Mesenchymal stem cell (in vitro differentiated cells and primary cell): ENCODE data around the gene RPS6KB1.
A peak's percentile ranks its signal among the peaks of the same experiment; 100 is the strongest.

Source experiments
- DNase-seq: peaks from one replicate; pipeline ENCODE4 v3.0.0-alpha.2; 2013
- H2AFZ ChIP-seq: one replicate; pipeline ENCODE4 v1.6.1; 2013; ENCODE audit warnings: low read depth, mild to moderate bottlenecking, control low read depth, inconsistent platforms, low read length, moderate library complexity
- H2AK5ac ChIP-seq: 2 replicates; pipeline ENCODE4 v1.6.1; 2013; ENCODE audit warnings: low read length, moderate library complexity, mild to moderate bottlenecking, inconsistent platforms; ENCODE audit not compliant: severe bottlenecking
- H2BK120ac ChIP-seq: one replicate; pipeline ENCODE4 v1.6.1; 2013; ENCODE audit warnings: low read depth, mild to moderate bottlenecking, inconsistent platforms, low read length, moderate library complexity
- H2BK12ac ChIP-seq, 2 experiments: one replicate each; pipeline ENCODE4 v1.6.1; 2013; ENCODE audit warnings: inconsistent platforms in 2 of 2, low read length in 2 of 2, mild to moderate bottlenecking in 2 of 2, moderate library complexity in 2 of 2, control low read depth in 1 of 2
- H2BK15ac ChIP-seq: one replicate; pipeline ENCODE4 v1.6.1; 2013; ENCODE audit warnings: mild to moderate bottlenecking, low read depth, inconsistent platforms; ENCODE audit not compliant: poor library complexity, severe bottlenecking
- H2BK5ac ChIP-seq: 2 replicates; pipeline ENCODE4 v1.6.1; 2013; ENCODE audit warnings: low read depth, mild to moderate bottlenecking, low read length, control low read depth, inconsistent platforms; ENCODE audit not compliant: poor library complexity, severe bottlenecking
- H3K14ac ChIP-seq, 2 experiments: one replicate each; pipeline ENCODE4 v1.6.1; 2013; ENCODE audit warnings: inconsistent platforms in 2 of 2, low read length in 2 of 2, control low read depth in 1 of 2, mild to moderate bottlenecking in 1 of 2, moderate library complexity in 1 of 2
- H3K18ac ChIP-seq, 2 experiments: one replicate each; pipeline ENCODE4 v1.6.1; 2013; ENCODE audit warnings: inconsistent platforms in 2 of 2, low read length in 2 of 2, control low read depth in 1 of 2, low read depth in 1 of 2, mild to moderate bottlenecking in 1 of 2
- H3K23ac ChIP-seq, 2 experiments: one replicate each; pipeline ENCODE4 v1.6.1; 2013; ENCODE audit warnings: inconsistent platforms in 2 of 2, low read length in 2 of 2, mild to moderate bottlenecking in 2 of 2, moderate library complexity in 2 of 2, control low read depth in 1 of 2
- H3K27ac ChIP-seq: 2 replicates; pipeline ENCODE4 v1.5.1; 2013; ENCODE audit warnings: mild to moderate bottlenecking, moderate library complexity, low read length, control low read depth, inconsistent platforms; ENCODE audit not compliant: poor library complexity, severe bottlenecking
- H3K27me3 ChIP-seq, 2 experiments: 2 replicates each; pipeline versions ENCODE4 v1.6.1 to v1.7.0; 2013; ENCODE audit warnings: low read length in 2 of 2, mild to moderate bottlenecking in 2 of 2, moderate library complexity in 2 of 2, control low read depth in 1 of 2, inconsistent platforms in 1 of 2; ENCODE audit not compliant: control insufficient read depth in 1 of 2, insufficient read depth in 1 of 2
- H3K36me3 ChIP-seq, 2 experiments: 2 replicates each; pipeline versions ENCODE4 v1.6.1 to v1.7.0; 2013; ENCODE audit warnings: low read length in 2 of 2, control low read depth in 1 of 2, inconsistent platforms in 1 of 2, low read depth in 1 of 2, mild to moderate bottlenecking in 1 of 2; ENCODE audit not compliant: insufficient read depth in 2 of 2, control insufficient read depth in 1 of 2
- H3K4ac ChIP-seq, 2 experiments: one replicate each; pipeline ENCODE4 v1.6.1; 2013; ENCODE audit warnings: inconsistent platforms in 2 of 2, low read length in 2 of 2, mild to moderate bottlenecking in 2 of 2, moderate library complexity in 2 of 2, control low read depth in 1 of 2, low read depth in 1 of 2
- H3K4me1 ChIP-seq: 2 replicates; pipeline ENCODE4 v1.6.1; 2013; ENCODE audit warnings: low read depth, low read length, control low read depth; ENCODE audit not compliant: control insufficient read depth, insufficient read depth
- H3K4me2 ChIP-seq: 2 replicates; pipeline ENCODE4 v1.6.1; 2013; ENCODE audit warnings: low read length, mild to moderate bottlenecking, inconsistent platforms; ENCODE audit not compliant: poor library complexity, severe bottlenecking
- H3K4me3 ChIP-seq, 2 experiments: 2 replicates each; pipeline versions ENCODE4 v1.5.1 to v1.7.0; 2013; ENCODE audit warnings: low read length in 2 of 2, mild to moderate bottlenecking in 2 of 2, control low read depth in 1 of 2, low read depth in 1 of 2; ENCODE audit not compliant: insufficient read depth in 1 of 2
- H3K79me1 ChIP-seq: replicated peaks from 2 replicates; pipeline ENCODE4 v1.6.1; 2013; ENCODE audit warnings: mild to moderate bottlenecking, control low read depth, low read length, inconsistent platforms; ENCODE audit not compliant: poor library complexity, severe bottlenecking
- H3K9ac ChIP-seq: 2 replicates; pipeline ENCODE4 v1.7.0; 2013; ENCODE audit warnings: mild to moderate bottlenecking, low read length, moderate library complexity
- H3K9me3 ChIP-seq: 2 replicates; pipeline ENCODE4 v1.7.0; 2013; ENCODE audit warnings: mild to moderate bottlenecking, low read length; ENCODE audit not compliant: control insufficient read depth
- H4K8ac ChIP-seq: one replicate; pipeline ENCODE4 v1.6.1; 2013; ENCODE audit warnings: inconsistent platforms, mild to moderate bottlenecking, low read length, moderate library complexity
- H4K91ac ChIP-seq: one replicate; pipeline ENCODE4 v1.6.1; 2013; ENCODE audit warnings: mild to moderate bottlenecking, low read length, inconsistent platforms
- WGBS: methylation state at CpG from one replicate; pipeline ENCODE4 v1.1.7; 2013; ENCODE audit warnings: mixed read lengths; 5-methylcytosine and 5-hydroxymethylcytosine counted together

RPS6KB1 gene

DNA sequence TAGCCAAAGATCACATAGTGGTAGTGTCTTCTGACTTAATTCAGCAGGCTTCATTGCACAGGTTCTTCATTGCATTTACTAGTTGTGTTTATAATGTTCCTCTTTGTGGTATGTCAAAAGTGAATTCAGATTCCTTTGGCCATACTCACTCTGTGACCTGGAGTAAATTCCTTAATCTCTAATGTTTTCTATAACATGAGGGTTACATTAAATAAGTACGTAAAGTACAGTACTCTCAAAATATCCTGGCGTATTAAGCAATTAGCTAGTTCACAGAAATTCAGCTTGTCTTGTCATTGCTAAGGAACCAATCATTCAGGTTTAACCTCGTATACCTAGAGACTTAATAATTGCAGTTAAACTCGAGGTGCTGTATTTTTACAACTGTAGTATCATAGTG is 4.2 kb downstream of the RPS6KB1 start:
- DNase-seq, result peak; percentile 35
- Histone ChIP-seq H3K9ac (no peak overlapping the region), H3K23ac (no peak overlapping the region), H2AK5ac (no peak overlapping the region), H2BK5ac (no peak overlapping the region), H3K4me1 (peaks cover 1% of the 10 kb centered on the region), H4K91ac (no peak overlapping the region), H4K8ac (no peak overlapping the region), H3K14ac (no peak overlapping the region), H3K18ac (no peak overlapping the region), H3K4ac (no peak overlapping the region), H3K27ac (no peak overlapping the region), H3K36me3 (no peaks in the 10 kb centered on the region), H3K27me3 (no peaks in the 10 kb centered on the region), H2BK120ac (no peak overlapping the region), H3K79me1 (peaks cover 3% of the 10 kb centered on the region), H3K4me3 (no peak overlapping the region), H2BK12ac (no peak overlapping the region), H3K4me2 (no peak overlapping the region), H2BK15ac (no peak overlapping the region), H2AFZ (no peak overlapping the region), H3K9me3 (no peaks in the 10 kb centered on the region)
- WGBS, result 82% methylated on average over 4 of the region's 4 CpGs

DNA sequence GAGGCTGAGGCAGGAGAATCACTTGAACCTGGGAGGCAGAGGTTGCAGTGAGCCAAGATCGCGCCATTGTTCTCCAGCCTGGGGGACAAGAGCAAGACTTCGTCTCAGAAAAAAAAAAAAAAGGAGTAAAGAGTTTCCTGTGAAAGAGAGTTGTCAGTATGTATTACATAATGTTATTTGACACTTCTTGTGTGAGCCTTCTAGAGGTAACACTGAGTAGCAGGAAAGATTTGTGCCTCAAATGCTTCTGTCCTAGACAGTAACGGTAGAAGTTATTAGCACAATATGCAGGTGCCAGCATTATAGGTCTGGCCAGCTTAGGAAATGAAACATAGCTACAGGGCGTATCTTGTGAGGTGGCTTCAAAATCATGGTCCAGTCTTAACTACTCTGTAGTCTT is 6.2 kb downstream of the RPS6KB1 start:
- H3K4me1 ChIP-seq, result peaks cover 1% of the 10 kb centered on the region
- H4K8ac ChIP-seq, result no peak overlapping the region
- no peaks in the 10 kb centered on the region for H3K36me3 ChIP-seq
- no peak overlapping the region for H2BK12ac ChIP-seq
- H3K79me1 ChIP-seq, result peaks cover 6% of the 10 kb centered on the region
- H2AFZ ChIP-seq, result no peak overlapping the region
- H3K27ac ChIP-seq, result no peak overlapping the region
- no peaks in the 10 kb centered on the region for H3K27me3 ChIP-seq
- no peak overlapping the region for H2AK5ac ChIP-seq
- no peak overlapping the region for H2BK15ac ChIP-seq
- H3K4me3 ChIP-seq, result no peak overlapping the region
- 91% methylated on average over 4 of the region's 5 CpGs for WGBS
- no peak overlapping the region for H3K4me2 ChIP-seq
- H3K18ac ChIP-seq, result no peak overlapping the region
- no peak overlapping the region for H3K23ac ChIP-seq
- DNase-seq, result no peak
- H3K14ac ChIP-seq, result no peak overlapping the region
- H3K9me3 ChIP-seq, result no peaks in the 10 kb centered on the region
- H4K91ac ChIP-seq, result no peak overlapping the region
- no peak overlapping the region for H2BK5ac ChIP-seq
- no peak overlapping the region for H2BK120ac ChIP-seq
- no peak overlapping the region for H3K4ac ChIP-seq
- H3K9ac ChIP-seq, result no peak overlapping the region

DNA sequence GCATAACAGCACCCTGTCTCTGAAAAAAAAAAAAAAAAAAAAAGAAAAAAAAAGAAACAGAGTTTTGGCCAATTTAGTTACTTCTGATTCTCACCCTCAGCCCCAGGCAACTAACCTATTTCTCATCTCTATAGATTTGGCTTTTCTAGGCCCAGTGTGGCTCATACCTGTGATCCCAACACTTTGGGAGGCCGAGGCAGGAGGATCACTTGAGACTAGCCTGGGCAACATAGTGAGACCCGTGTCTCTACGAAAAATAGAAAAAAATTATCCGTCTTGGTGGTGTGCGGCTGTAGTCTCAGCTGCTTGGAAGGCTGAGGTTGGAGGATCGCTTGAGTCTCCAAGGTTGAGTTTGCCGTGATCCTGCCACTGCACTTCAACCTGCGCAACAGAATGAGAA is 8.7 kb downstream of the RPS6KB1 start:
- no peaks in the 10 kb centered on the region for H3K36me3 ChIP-seq
- H3K4me3 ChIP-seq, result no peak overlapping the region
- no peaks in the 10 kb centered on the region for H3K9me3 ChIP-seq
- no peak for DNase-seq
- H3K27ac ChIP-seq, result no peak overlapping the region
- no peak overlapping the region for H2BK15ac ChIP-seq
- H2BK120ac ChIP-seq, result no peak overlapping the region
- H2BK5ac ChIP-seq, result no peak overlapping the region
- no peak overlapping the region for H2AFZ ChIP-seq
- H3K23ac ChIP-seq, result no peak overlapping the region
- H3K4ac ChIP-seq, result no peak overlapping the region
- no peak overlapping the region for H2AK5ac ChIP-seq
- no peak overlapping the region for H4K91ac ChIP-seq
- WGBS, result 96% methylated on average over 6 of the region's 8 CpGs
- H3K27me3 ChIP-seq, result no peaks in the 10 kb centered on the region
- no peak overlapping the region for H3K4me2 ChIP-seq
- H3K79me1 ChIP-seq, result peaks cover 9% of the 10 kb centered on the region
- no peak overlapping the region for H4K8ac ChIP-seq
- H3K14ac ChIP-seq, result no peak overlapping the region
- no peak overlapping the region for H3K9ac ChIP-seq
- H3K4me1 ChIP-seq, result no peaks in the 10 kb centered on the region
- H2BK12ac ChIP-seq, result no peak overlapping the region
- H3K18ac ChIP-seq, result no peak overlapping the region

DNA sequence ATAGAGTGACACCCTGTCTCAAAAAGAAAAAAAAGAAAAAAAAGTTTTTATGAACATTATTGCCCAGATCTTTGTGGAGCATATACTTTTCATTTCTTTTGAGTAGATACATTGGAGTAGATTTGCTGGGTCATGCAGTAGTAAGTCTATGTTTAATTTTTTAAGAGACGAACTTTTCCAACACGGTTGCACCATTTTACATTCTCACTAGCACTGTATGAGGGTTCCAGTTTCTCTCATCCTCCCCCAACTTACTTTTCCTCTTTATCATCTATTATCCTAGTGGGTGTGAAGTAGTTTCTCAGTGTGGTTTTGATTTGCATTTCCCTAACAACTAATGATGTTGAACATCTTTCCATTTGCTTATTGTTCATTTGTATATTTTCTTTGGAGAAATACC is 10.5 kb downstream of the RPS6KB1 start:
- Histone ChIP-seq H3K79me1 (peaks cover 10% of the 10 kb centered on the region), H3K4me3 (no peak overlapping the region), H3K4me2 (no peak overlapping the region), H2BK15ac (no peak overlapping the region), H3K4me1 (no peaks in the 10 kb centered on the region), H3K27me3 (no peaks in the 10 kb centered on the region), H3K23ac (no peak overlapping the region), H3K9me3 (no peaks in the 10 kb centered on the region), H2AFZ (no peak overlapping the region), H4K91ac (no peak overlapping the region), H3K36me3 (no peaks in the 10 kb centered on the region), H2BK120ac (no peak overlapping the region), H3K14ac (no peak overlapping the region), H4K8ac (no peak overlapping the region), H2BK12ac (no peak overlapping the region), H3K27ac (no peak overlapping the region), H3K9ac (no peak overlapping the region), H3K4ac (no peak overlapping the region), H2AK5ac (no peak overlapping the region), H3K18ac (no peak overlapping the region), H2BK5ac (no peak overlapping the region)
- DNase-seq, result no peak
- no CpG with 5 or more reads among the region's 2 CpGs for WGBS
